ENCODE measurements around the gene B3GNT8.

Gene B3GNT8

GRCh38 chr19:41443813-41444455 is 16.8 kb upstream of the B3GNT8 start:
- Histone ChIP-seq H2BK120ac (ENCODE audit: insufficient read depth, low read length, poor library complexity) (no peak overlapping the region), H2BK5ac (ENCODE audit: low read depth, low read length, poor library complexity) (no peak overlapping the region), H3K4me3 (ENCODE audit: low read depth, low read length) (no peak overlapping the region), H3K4ac (ENCODE audit: low read depth, low read length) (no peak overlapping the region), H2BK12ac (ENCODE audit: low read length) (no peak overlapping the region), H3K14ac (ENCODE audit: low read length) (no peak overlapping the region), H2AK5ac (ENCODE audit: low read length) (no peak overlapping the region), H3K79me1 (ENCODE audit: low read length) (peaks cover 2% of the 10 kb centered on the region), H3K36me3 (ENCODE audit: control insufficient read depth in 1 of 2, insufficient read depth in 2 of 2, low read length in 2 of 2) (no peaks in the 10 kb centered on the region), H3K9me3 (ENCODE audit: insufficient read depth, low read depth, low read length) (peaks cover 5% of the 10 kb centered on the region), H3K27ac (ENCODE audit: low read depth, low read length) (no peak overlapping the region), H3K4me1 (ENCODE audit: control insufficient read depth in 1 of 2, insufficient read depth in 2 of 2, low read length in 2 of 2) (no peaks in the 10 kb centered on the region), H3K23ac (ENCODE audit: low read length) (no peak overlapping the region), H3K18ac (ENCODE audit: low read length) (no peak overlapping the region), H3K79me2 (ENCODE audit: control insufficient read depth, insufficient read depth, low read length, poor library complexity) (no peaks in the 10 kb centered on the region), H4K91ac (ENCODE audit: low read depth, low read length) (no peak overlapping the region), H2AFZ (ENCODE audit: insufficient read depth, low read length, poor library complexity) (no peak overlapping the region), H3K9ac (ENCODE audit: low read length) (no peak overlapping the region), H3K27me3 (ENCODE audit: insufficient read depth, low read length) (no peaks in the 10 kb centered on the region), H3K4me2 (ENCODE audit: low read length) (no peak overlapping the region), H4K12ac (ENCODE audit: low read depth, low read length) (no peak overlapping the region), H4K8ac (ENCODE audit: low read depth, low read length) (no peak overlapping the region)
- no CpG with 5 or more reads among the region's 6 CpGs for WGBS (ENCODE audit: extremely low coverage, insufficient coverage, insufficient read length)
- DNase-seq, result no peak

- no peak within 1 kb of the TSS for H3K27ac ChIP-seq (ENCODE audit: low read depth, low read length)
- no peak within 1 kb of the TSS for H3K18ac ChIP-seq (ENCODE audit: low read length)
- no peak within 1 kb of the TSS for H3K23ac ChIP-seq (ENCODE audit: low read length)
- H4K12ac ChIP-seq (ENCODE audit: low read depth, low read length), result no peak within 1 kb of the TSS
- WGBS (ENCODE audit: extremely low coverage, insufficient coverage, insufficient read length), result no CpG with 5 or more reads among the region's 7 CpGs
- H4K91ac ChIP-seq (ENCODE audit: low read depth, low read length), result no peak within 1 kb of the TSS
- H4K8ac ChIP-seq (ENCODE audit: low read depth, low read length), result no peak within 1 kb of the TSS
- peaks cover 3% of the 10 kb centered on the region in 2 experiments for H3K36me3 ChIP-seq (ENCODE audit: control insufficient read depth in 1 of 2, insufficient read depth in 2 of 2, low read length in 2 of 2)
- no peaks in the 10 kb centered on the region for H3K4me1 ChIP-seq (ENCODE audit: control insufficient read depth in 1 of 2, insufficient read depth in 2 of 2, low read length in 2 of 2)
- H3K4me3 ChIP-seq (ENCODE audit: low read depth, low read length), result no peak within 1 kb of the TSS
- no peak within 1 kb of the TSS for H2AFZ ChIP-seq (ENCODE audit: insufficient read depth, low read length, poor library complexity)
- H2BK5ac ChIP-seq (ENCODE audit: low read depth, low read length, poor library complexity), result no peak within 1 kb of the TSS
- H3K27me3 ChIP-seq (ENCODE audit: insufficient read depth, low read length), result no peaks in the 10 kb centered on the region
- no peaks in the 10 kb centered on the region for H3K79me2 ChIP-seq (ENCODE audit: control insufficient read depth, insufficient read depth, low read length, poor library complexity)
- no peak within 1 kb of the TSS for H2BK120ac ChIP-seq (ENCODE audit: insufficient read depth, low read length, poor library complexity)
- H2AK5ac ChIP-seq (ENCODE audit: low read length), result no peak within 1 kb of the TSS
- peaks cover 5% of the 10 kb centered on the region for H3K9me3 ChIP-seq (ENCODE audit: insufficient read depth, low read depth, low read length)
- H2BK12ac ChIP-seq (ENCODE audit: low read length), result no peak within 1 kb of the TSS
- no peak within 1 kb of the TSS for H3K14ac ChIP-seq (ENCODE audit: low read length)
- DNase-seq, result no peak
- no peak within 1 kb of the TSS for H3K4ac ChIP-seq (ENCODE audit: low read depth, low read length)
- H3K9ac ChIP-seq (ENCODE audit: low read length), result no peak within 1 kb of the TSS
- peaks cover 2% of the 10 kb centered on the region for H3K79me1 ChIP-seq (ENCODE audit: low read length)
- no peak within 1 kb of the TSS for H3K4me2 ChIP-seq (ENCODE audit: low read length)
Measured at GRCh38 chr19:41442473-41443355, 15.5 kb upstream of the B3GNT8 start, which contains the start of gene ERICH4. ERICH4 (plus strand) TSS chr19:41443156; CDS start chr19:41443170, 14 bp downstream.

- DNase-seq, result no peak
- no peak overlapping the region for H3K4me2 ChIP-seq (ENCODE audit: low read length)
- no peak overlapping the region for H2BK12ac ChIP-seq (ENCODE audit: low read length)
- peaks cover 5% of the 10 kb centered on the region for H3K9me3 ChIP-seq (ENCODE audit: insufficient read depth, low read depth, low read length)
- no peak overlapping the region for H2BK120ac ChIP-seq (ENCODE audit: insufficient read depth, low read length, poor library complexity)
- no peak overlapping the region for H3K18ac ChIP-seq (ENCODE audit: low read length)
- no peak overlapping the region for H4K12ac ChIP-seq (ENCODE audit: low read depth, low read length)
- no peak overlapping the region for H3K4me3 ChIP-seq (ENCODE audit: low read depth, low read length)
- H3K79me1 ChIP-seq (ENCODE audit: low read length), result peaks cover 2% of the 10 kb centered on the region
- H4K91ac ChIP-seq (ENCODE audit: low read depth, low read length), result no peak overlapping the region
- no peak overlapping the region for H3K9ac ChIP-seq (ENCODE audit: low read length)
- H2BK5ac ChIP-seq (ENCODE audit: low read depth, low read length, poor library complexity), result no peak overlapping the region
- no peak overlapping the region for H3K27ac ChIP-seq (ENCODE audit: low read depth, low read length)
- no peaks in the 10 kb centered on the region for H3K27me3 ChIP-seq (ENCODE audit: insufficient read depth, low read length)
- H3K79me2 ChIP-seq (ENCODE audit: control insufficient read depth, insufficient read depth, low read length, poor library complexity), result no peaks in the 10 kb centered on the region
- no CpG with 5 or more reads among the region's 15 CpGs for WGBS (ENCODE audit: extremely low coverage, insufficient coverage, insufficient read length)
- no peak overlapping the region for H2AFZ ChIP-seq (ENCODE audit: insufficient read depth, low read length, poor library complexity)
- no peak overlapping the region for H3K14ac ChIP-seq (ENCODE audit: low read length)
- H4K8ac ChIP-seq (ENCODE audit: low read depth, low read length), result no peak overlapping the region
- H2AK5ac ChIP-seq (ENCODE audit: low read length), result no peak overlapping the region
- no peaks in the 10 kb centered on the region for H3K4me1 ChIP-seq (ENCODE audit: control insufficient read depth in 1 of 2, insufficient read depth in 2 of 2, low read length in 2 of 2)
- peaks cover 4 to 6% of the 10 kb centered on the region in 2 experiments for H3K36me3 ChIP-seq (ENCODE audit: control insufficient read depth in 1 of 2, insufficient read depth in 2 of 2, low read length in 2 of 2)
- no peak overlapping the region for H3K23ac ChIP-seq (ENCODE audit: low read length)
- H3K4ac ChIP-seq (ENCODE audit: low read depth, low read length), result no peak overlapping the region
Measured at GRCh38 chr19:41441321-41441945, 14.3 kb upstream of the B3GNT8 start.

GRCh38 chr19:41439441-41440222 is 12.5 kb upstream of the B3GNT8 start, which contains the start of gene DMAC2:
DMAC2 (minus strand) TSS chr19:41439912; CDS start chr19:41439899, 13 bp downstream.
- DNase-seq, result peak; percentile 99
- Histone ChIP-seq H2AFZ (ENCODE audit: insufficient read depth, low read length, poor library complexity) (peak within 1 kb of the TSS; percentile 35), H2BK5ac (ENCODE audit: low read depth, low read length, poor library complexity) (peak within 1 kb of the TSS; percentile 23), H3K36me3 (ENCODE audit: control insufficient read depth in 1 of 2, insufficient read depth in 2 of 2, low read length in 2 of 2) (peaks cover 9 to 10% of the 10 kb centered on the region in 2 experiments), H3K9ac (ENCODE audit: low read length) (peak within 1 kb of the TSS; percentile 96), H3K14ac (ENCODE audit: low read length) (peak within 1 kb of the TSS; percentile 56), H3K27me3 (ENCODE audit: insufficient read depth, low read length) (no peaks in the 10 kb centered on the region), H3K27ac (ENCODE audit: low read depth, low read length) (peak within 1 kb of the TSS; percentile 75), H2AK5ac (ENCODE audit: low read length) (no peak within 1 kb of the TSS), H3K4me1 (ENCODE audit: control insufficient read depth in 1 of 2, insufficient read depth in 2 of 2, low read length in 2 of 2) (no peaks in the 10 kb centered on the region), H4K12ac (ENCODE audit: low read depth, low read length) (peak within 1 kb of the TSS; percentile 36), H2BK120ac (ENCODE audit: insufficient read depth, low read length, poor library complexity) (no peak within 1 kb of the TSS), H4K91ac (ENCODE audit: low read depth, low read length) (peak within 1 kb of the TSS; percentile 44), H3K23ac (ENCODE audit: low read length) (no peak within 1 kb of the TSS), H3K79me1 (ENCODE audit: low read length) (peaks cover 2% of the 10 kb centered on the region), H3K9me3 (ENCODE audit: insufficient read depth, low read depth, low read length) (peaks cover 2% of the 10 kb centered on the region), H3K79me2 (ENCODE audit: control insufficient read depth, insufficient read depth, low read length, poor library complexity) (no peaks in the 10 kb centered on the region), H2BK12ac (ENCODE audit: low read length) (no peak within 1 kb of the TSS), H3K4me3 (ENCODE audit: low read depth, low read length) (peak within 1 kb of the TSS; percentile 97), H3K18ac (ENCODE audit: low read length) (peak within 1 kb of the TSS; percentile 47), H3K4me2 (ENCODE audit: low read length) (peak within 1 kb of the TSS; percentile 64), H4K8ac (ENCODE audit: low read depth, low read length) (peak within 1 kb of the TSS; percentile 89), H3K4ac (ENCODE audit: low read depth, low read length) (peak within 1 kb of the TSS; percentile 10)
- no CpG with 5 or more reads among the region's 40 CpGs for WGBS (ENCODE audit: extremely low coverage, insufficient coverage, insufficient read length)
